ENCODE results near the gene COLGALT1.

COLGALT1 gene

DNA sequence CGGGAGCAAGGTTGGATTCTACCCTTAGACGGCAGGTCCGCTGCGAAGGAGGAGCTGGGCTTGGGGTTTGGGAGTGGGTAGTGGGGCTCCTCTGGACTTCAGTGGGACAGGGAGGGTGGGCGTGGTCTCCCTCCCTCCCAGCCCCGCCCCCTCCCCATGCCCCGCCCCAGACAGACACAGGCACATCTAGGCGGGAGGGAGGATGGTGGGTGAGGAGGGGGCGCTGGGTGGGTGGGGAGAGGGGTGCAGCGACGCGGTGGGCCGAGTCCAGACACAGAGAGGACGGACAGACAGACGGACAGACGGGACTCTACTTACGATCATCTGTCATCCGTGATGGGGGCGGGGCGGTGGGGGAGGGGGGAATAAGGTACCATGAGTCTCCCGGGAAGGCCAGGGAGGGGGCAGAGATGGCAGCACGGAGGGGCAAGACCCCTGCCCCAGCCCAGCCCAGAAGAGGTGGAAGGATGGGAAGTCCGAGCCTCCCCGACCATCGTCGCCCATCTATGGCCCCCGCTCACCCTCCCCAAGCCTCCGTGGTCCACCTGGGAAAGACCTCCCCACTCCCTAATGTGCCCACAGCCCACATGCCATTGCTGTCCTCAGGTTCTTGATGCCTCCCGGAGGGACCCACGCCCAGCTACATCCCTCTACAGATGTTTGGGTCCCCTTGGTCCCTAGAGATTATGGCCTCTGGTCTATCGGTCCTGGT, 67.9 kb downstream of the COLGALT1 start:
- no peak for DNase-seq (ENCODE audit: low read depth)

GRCh38 chr19:17624314-17624991, 69.0 kb downstream of the COLGALT1 start:
- no peak for DNase-seq (ENCODE audit: low read depth)

- no peak for DNase-seq (ENCODE audit: low read depth)
Observed at GRCh38 chr19:17625043-17625442, 69.6 kb downstream of the COLGALT1 start.

DNA sequence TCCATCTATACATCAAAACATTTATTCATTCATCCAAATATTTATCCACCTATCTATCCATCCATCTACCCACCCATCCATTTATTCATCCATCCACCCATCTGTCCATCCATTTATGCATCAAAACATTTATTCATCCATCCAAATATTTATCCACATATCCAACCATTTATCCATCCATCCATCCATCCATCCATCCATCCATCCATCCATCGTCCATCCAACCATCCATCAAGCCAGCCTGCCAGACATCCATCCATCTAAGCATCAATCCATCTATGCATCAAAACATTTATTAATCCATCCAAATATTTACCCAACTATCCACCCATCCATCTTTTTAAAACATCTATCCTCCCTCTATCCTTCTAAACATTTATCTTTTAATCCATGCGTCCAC, 70.5 kb downstream of the COLGALT1 start:
- DNase-seq (ENCODE audit: low read depth), result no peak

DNA sequence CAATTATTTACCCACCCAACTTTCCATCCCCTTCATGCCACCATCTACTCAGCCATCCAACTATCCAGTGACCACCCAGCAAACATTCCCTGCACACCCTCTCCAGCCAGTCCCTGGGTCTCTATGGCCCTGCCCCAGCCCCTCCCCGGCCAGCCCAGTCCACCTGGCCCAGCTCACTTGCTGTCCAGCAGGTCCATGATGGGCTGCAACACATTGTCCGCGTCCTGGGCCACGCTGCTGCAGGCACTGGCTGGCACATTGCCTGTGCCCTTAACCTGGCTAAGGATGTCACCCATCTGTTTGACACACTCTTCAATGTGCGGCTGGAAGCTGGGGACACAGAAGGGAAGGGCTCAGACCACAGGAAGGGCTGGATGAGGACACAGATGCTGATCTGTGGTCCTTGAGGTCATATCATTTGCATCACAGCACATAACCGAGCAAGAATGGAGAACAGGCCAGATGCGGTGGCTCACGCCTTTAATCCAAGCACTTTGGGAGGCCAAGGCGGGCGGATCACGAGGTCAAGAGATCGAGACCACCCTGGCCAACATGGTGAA, 71.1 kb downstream of the COLGALT1 start:
- DNase-seq (ENCODE audit: low read depth), result no peak

DNA sequence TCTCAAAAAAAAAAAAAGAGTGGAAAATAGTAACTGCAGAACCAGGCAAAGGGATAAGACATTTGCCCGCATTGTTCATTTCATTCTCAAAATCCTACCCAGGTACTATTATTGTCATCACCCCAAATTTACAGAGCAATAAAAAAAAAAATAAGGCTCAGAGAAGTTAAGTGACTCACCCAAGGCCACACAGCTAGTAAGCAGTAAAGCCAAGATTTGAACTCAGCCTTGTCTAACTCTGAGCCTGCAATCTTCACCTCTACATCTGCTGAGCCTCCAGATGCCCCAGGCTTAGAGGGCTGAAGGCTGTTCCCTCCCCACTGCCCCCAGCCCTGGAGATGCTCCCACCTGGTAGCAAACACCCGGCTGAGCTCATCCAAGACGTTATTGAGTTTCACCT, 71.7 kb downstream of the COLGALT1 start:
- DNase-seq (ENCODE audit: low read depth), result no peak

DNA sequence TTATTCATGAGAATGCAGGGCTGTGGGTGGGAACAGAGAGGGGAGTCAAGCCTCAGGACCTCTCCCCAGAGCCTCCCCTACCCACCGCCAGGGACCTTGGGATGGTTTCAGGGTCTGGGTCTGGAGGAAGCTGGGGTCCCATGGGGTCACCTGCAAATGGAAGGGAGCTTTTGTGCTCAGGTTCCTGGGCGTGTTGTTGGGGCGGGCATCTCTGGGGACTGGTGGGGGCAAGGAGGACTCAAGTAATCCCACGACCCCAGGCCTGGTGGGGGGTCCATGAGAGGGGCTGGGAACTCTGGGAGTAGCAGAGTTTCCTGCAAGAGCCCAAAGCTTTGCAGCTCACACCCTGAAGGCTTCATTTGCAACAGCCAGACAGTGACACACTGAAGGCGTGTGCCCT, 72.5 kb downstream of the COLGALT1 start:
- DNase-seq (ENCODE audit: low read depth), result no peak

DNA sequence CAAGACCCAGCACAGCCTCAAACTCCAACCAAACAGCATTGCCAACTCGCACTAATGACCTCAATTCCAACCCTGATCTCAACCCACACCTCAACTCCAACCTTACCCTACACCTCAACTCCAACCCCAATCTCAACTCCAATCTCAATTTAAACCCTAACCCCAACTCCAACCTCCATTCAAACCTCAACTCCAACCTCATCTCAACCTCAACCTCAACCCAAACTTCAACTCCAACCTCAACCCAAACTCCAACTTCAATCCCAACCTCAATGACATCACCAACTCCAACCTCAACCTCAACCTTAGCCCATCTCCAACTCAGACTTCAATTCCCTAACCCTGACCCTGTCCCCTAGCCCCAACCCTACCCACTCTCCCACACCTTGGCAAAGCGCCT, 74.3 kb downstream of the COLGALT1 start:
- no peak for DNase-seq (ENCODE audit: low read depth)

DNA sequence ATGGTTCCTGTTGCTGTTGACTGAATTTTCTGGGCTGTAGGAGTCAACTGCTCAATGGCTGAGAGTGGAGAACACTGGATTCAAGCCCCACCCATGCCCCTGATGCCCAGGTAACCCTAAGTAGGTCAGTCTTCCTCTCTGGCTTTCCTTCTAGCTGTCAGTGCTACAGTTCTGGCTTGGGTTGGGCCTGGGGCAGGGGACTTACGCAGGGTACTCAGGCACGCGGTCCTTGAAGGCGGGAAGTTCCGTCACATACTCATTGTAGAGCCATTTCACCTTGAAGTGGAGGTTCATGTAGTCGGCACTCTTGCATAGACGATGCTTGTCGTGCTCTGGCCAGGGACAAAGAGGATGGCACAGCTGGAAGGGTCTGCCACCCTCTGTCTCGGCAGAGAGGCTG, 77.1 kb downstream of the COLGALT1 start:
- no peak for DNase-seq (ENCODE audit: low read depth)
